HG03103 (cell line): ENCODE measurements around the gene TNFSF12.

Experiments
- ATAC-seq: cut with Tn5 transposase; IDR thresholded peaks from one replicate; pipeline ENCODE4 v1.9.1; 2021; ENCODE audit warnings: low read depth; ENCODE audit not compliant: unreplicated experiment

Gene TNFSF12

GRCh38 chr17:7562208-7562605, 13.3 kb downstream of the TNFSF12 start:
- ATAC-seq = no peak

GRCh38 chr17:7563115-7563869, 14.4 kb downstream of the TNFSF12 start:
- no peak for ATAC-seq

GRCh38 chr17:7569571-7569970, 20.7 kb downstream of the TNFSF12 start:
- no peak for ATAC-seq

- no peak for ATAC-seq
These were observed 21.5 kb downstream of the TNFSF12 start for GRCh38 chr17:7570351-7570750.

GRCh38 chr17:7572338-7572587, 23.4 kb downstream of the TNFSF12 start:
- no peak for ATAC-seq

GRCh38 chr17:7572588-7573323, 23.9 kb downstream of the TNFSF12 start:
- peak; percentile 82 for ATAC-seq

- ATAC-seq = no peak
These were observed 24.6 kb downstream of the TNFSF12 start for GRCh38 chr17:7573324-7574080.

GRCh38 chr17:7574176-7574953, 25.5 kb downstream of the TNFSF12 start:
- no peak for ATAC-seq

GRCh38 chr17:7575481-7575883, 26.6 kb downstream of the TNFSF12 start:
- ATAC-seq = no peak

- no peak for ATAC-seq
These were observed 27.1 kb downstream of the TNFSF12 start for GRCh38 chr17:7575959-7576358.

- no peak for ATAC-seq
These were observed 27.6 kb downstream of the TNFSF12 start for GRCh38 chr17:7576432-7576937.

GRCh38 chr17:7577327-7578199, 28.7 kb downstream of the TNFSF12 start:
- ATAC-seq = no peak

- ATAC-seq = no peak
These were observed 30.4 kb downstream of the TNFSF12 start, which contains the start of gene CD68 for GRCh38 chr17:7579001-7579833. CD68 (plus strand) TSS chr17:7579638; CDS start chr17:7579678, 40 bp downstream.

- ATAC-seq = no peak
These were observed 31.2 kb downstream of the TNFSF12 start for GRCh38 chr17:7579834-7580603.

- ATAC-seq = no peak
These were observed 32.0 kb downstream of the TNFSF12 start for GRCh38 chr17:7580604-7581575.

GRCh38 chr17:7582396-7583252, 33.8 kb downstream of the TNFSF12 start:
- no peak for ATAC-seq
